ENCODE results near the gene COX6B2. TPM values are rescaled to one million over a fixed set of nuclear protein-coding genes. Genes with fewer than 3 reads are reported as not detected.

Gene COX6B2
- total and polyA plus RNA-seq, 2 donors (not counting 3 experiments of a cell fraction or from before 2014, with no cell fraction given), result not detected

DNA sequence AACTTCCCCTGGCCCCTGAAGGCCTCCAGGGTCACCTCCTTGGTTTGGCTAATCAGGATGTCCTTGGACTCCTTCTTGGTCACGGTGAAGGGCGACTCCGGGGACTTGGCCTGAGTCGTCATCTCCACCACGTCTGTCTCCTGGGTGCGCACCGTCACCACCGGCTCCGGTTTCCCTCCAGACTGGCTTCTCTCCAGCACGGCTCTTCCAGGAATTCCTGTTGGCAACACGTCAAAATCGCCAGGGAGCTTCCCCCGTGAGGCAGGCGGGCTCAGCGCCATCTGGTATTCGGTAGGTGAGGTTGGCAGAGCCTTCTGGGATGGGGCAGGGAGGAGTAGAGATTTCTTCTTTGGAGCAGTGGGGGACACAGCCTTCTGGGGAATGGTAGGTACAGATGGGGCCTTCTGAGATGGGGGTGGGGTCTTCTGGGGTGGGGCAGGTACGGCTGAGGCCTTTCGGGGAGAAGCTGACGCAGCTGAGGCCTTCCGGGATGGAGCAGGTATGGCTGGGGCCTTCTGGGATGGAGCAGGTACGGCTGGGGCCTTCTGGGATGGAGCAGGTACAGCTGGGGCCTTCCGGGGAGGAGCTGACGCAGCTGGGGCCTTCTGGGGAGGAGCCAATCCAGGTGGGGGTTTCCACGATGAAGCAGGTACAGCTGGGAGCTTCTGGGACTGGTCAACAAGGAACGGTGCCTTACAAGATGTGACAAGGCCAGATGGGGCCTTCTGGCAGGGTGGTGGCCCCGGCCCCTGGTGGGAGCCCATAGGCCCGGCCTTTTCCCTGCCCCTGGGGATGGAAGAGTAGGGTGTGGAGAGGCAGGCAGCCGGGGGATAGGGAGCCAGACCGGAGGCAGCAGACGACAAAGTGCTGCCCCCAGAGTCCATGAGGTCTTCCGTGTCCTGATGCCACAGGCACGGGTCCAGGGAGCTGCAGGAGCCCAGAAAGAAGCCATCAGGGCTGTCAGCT, 4.7 kb upstream of the COX6B2 start:
- no peaks in the 10 kb centered on the region for H3K79me2 ChIP-seq (ENCODE audit: control insufficient read depth, insufficient read depth, low read length)
- ChIA-PET POLR2A (interaction anchor here (0.9 to 1.0 kb wide), 2 partner anchors 10 to 20 kb away, joined by 3 to 7 read pairs; partner anchors contain the start of gene KMT5C), CTCF (no interaction called here)
- no peaks in the 10 kb centered on the region for H3K9me1 ChIP-seq (replicated peaks; ENCODE audit: control insufficient read depth, extremely low read depth, insufficient read depth, low read length)
- H3K27me3 ChIP-seq (ENCODE audit: control insufficient read depth in 2 of 2, insufficient read depth in 2 of 2, low read length in 2 of 2), result peaks cover 11 to 12% of the 10 kb centered on the region in 2 experiments
- no peak overlapping the region for H3K4me3 ChIP-seq (replicated peaks in 1 of 3; ENCODE audit: insufficient read depth in 1 of 3, low read depth in 1 of 3, low read length in 3 of 3)
- H3K4me2 ChIP-seq (ENCODE audit: insufficient read depth, low read length), result no peak overlapping the region
- dilution Hi-C loops (cut with MboI; ENCODE audit: extremely low pct_ligation_motif_present, low sequenced_read_pairs) (no loop called here), intact Hi-C loops (cut with micrococcal nuclease) (no loop called here)
- TF ChIP-seq MYC (IDR thresholded peaks at IDR 0.05; ENCODE audit: low read depth, low read length) (no peak), POLR2A (IDR thresholded peaks at IDR 0.05; ENCODE audit: low read depth, low read length) (no peak), GATA2 (IDR thresholded peaks at IDR 0.05; ENCODE audit: insufficient read depth, insufficient read length, low read depth, low read length) (no peak), FOS (IDR thresholded peaks at IDR 0.05; ENCODE audit: borderline replicate concordance, insufficient read depth, low read length) (no peak), POLR2AphosphoS5 (IDR thresholded peaks at IDR 0.05; ENCODE audit: insufficient read depth, low read depth, low read length) (no peak), EZH2 (IDR thresholded peaks at IDR 0.05; ENCODE audit: borderline replicate concordance, low read depth, low read length, severe bottlenecking) (no peak), JUN (IDR thresholded peaks at IDR 0.05; ENCODE audit: borderline replicate concordance, insufficient read depth, insufficient read length, low read depth) (no peak)
- TF ChIP-seq, protein P1, sequence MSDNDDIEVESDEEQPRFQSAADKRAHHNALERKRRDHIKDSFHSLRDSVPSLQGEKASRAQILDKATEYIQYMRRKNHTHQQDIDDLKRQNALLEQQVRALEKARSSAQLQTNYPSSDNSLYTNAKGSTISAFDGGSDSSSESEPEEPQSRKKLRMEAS (IDR thresholded peaks at IDR 0.05; ENCODE audit: insufficient read depth, insufficient read length), result no peak
- TF ChIP-seq, protein P2, sequence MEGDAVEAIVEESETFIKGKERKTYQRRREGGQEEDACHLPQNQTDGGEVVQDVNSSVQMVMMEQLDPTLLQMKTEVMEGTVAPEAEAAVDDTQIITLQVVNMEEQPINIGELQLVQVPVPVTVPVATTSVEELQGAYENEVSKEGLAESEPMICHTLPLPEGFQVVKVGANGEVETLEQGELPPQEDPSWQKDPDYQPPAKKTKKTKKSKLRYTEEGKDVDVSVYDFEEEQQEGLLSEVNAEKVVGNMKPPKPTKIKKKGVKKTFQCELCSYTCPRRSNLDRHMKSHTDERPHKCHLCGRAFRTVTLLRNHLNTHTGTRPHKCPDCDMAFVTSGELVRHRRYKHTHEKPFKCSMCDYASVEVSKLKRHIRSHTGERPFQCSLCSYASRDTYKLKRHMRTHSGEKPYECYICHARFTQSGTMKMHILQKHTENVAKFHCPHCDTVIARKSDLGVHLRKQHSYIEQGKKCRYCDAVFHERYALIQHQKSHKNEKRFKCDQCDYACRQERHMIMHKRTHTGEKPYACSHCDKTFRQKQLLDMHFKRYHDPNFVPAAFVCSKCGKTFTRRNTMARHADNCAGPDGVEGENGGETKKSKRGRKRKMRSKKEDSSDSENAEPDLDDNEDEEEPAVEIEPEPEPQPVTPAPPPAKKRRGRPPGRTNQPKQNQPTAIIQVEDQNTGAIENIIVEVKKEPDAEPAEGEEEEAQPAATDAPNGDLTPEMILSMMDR (IDR thresholded peaks at IDR 0.05; ENCODE audit: extremely low read depth in 1 of 2, insufficient read depth in 1 of 2, low read depth in 1 of 2, low read length in 2 of 2), result no peak
- H3K27ac ChIP-seq (ENCODE audit: insufficient read depth, low read depth, low read length), result no peak overlapping the region
- no peak overlapping the region for H2AFZ ChIP-seq (ENCODE audit: low read depth, low read length)
- no peaks in the 10 kb centered on the region for H4K20me1 ChIP-seq (replicated peaks; ENCODE audit: control insufficient read depth, extremely low read depth, insufficient read depth, low read length)
- DNase-seq (ENCODE audit: low read depth, low spot score), result no peak
- H3K9ac ChIP-seq (replicated peaks; ENCODE audit: extremely low read depth, insufficient read depth, low read length), result no peak overlapping the region
- H3K9me3 ChIP-seq (replicated peaks; ENCODE audit: control insufficient read depth, insufficient read depth, low read length), result no peaks in the 10 kb centered on the region
- no peaks in the 10 kb centered on the region for H3K36me3 ChIP-seq (ENCODE audit: control insufficient read depth in 2 of 2, extremely low read depth in 1 of 2, insufficient read depth in 2 of 2, low read length in 2 of 2)
- FAIRE-seq, result no peak
- no peaks in the 10 kb centered on the region for H3K4me1 ChIP-seq (ENCODE audit: control insufficient read depth, extremely low read depth, insufficient read depth, low read length)
- BruUV-seq (replicated peaks), result no TSS peak
